A549 (cell line): ENCODE measurements around the gene TSGA10. TPM values are rescaled to one million over a fixed set of nuclear protein-coding genes. Genes with fewer than 3 reads are reported as not detected.
"Not testable (repeated sequence)": the region's sequence is repeated elsewhere in the genome, so short reads cannot be mapped to it uniquely, and the experiment has no call there.

Experiments
- ATAC-seq, 2 experiments: fragments of 200-7000 bp in 1 of 2; fragments of >200 bp in 1 of 2; cut with Nextera tagmentation in 1 of 2; cut with Tn5 transposase in 1 of 2; 3 replicates each; pipeline versions ENCODE4 v1.8.0 to v1.9.1; 2018 to 2020; ENCODE audit warnings: mild to moderate bottlenecking in 1 of 2, moderate library complexity in 1 of 2
- CTCF ChIA-PET: fragments of 300-600 bp; sonication (Branson Sonifier 250); formaldehyde crosslinking; extraction: SDS; loops from one replicate; lab custom pipeline; 2021; ENCODE audit warnings: antibody characterized with exemption, inconsistent platforms; lab: Yijun Ruan, JAX
- POLR2A ChIA-PET: fragments of 350-600 bp; formaldehyde crosslinking; extraction: SDS; loops from one replicate; lab custom pipeline; 2021; ENCODE audit warnings: antibody characterized with exemption, inconsistent platforms; lab: Yijun Ruan, JAX
- DNase-seq, 2 experiments: peaks; one replicate each; pipeline versions ENCODE4 v3.0.0 to v3.0.0-alpha.2; 2011 to 2016; ENCODE audit warnings: low read depth in 1 of 2, low spot score in 1 of 2
- FAIRE-seq: peaks from 2 replicates; lab custom pipeline; 2011; peaks lifted over from hg19 to GRCh38; lab: Jason Lieb, UNC
- H3K27ac ChIP-seq, 2 experiments: fragments of >200 bp; sonication (Bioruptor Twin); formaldehyde crosslinking; 3 replicates each; pipeline ENCODE4 v1.5.1; 2016 to 2017
- H3K4me1 ChIP-seq: fragments of >200 bp; sonication (Bioruptor Twin); formaldehyde crosslinking; 3 replicates; pipeline ENCODE4 v1.6.1; 2016
- H3K4me2 ChIP-seq: fragments of >200 bp; sonication (Bioruptor Twin); formaldehyde crosslinking; 3 replicates; pipeline ENCODE4 v1.6.1; 2016
- H3K4me3 ChIP-seq: fragments of >200 bp; sonication (Bioruptor Twin); formaldehyde crosslinking; 3 replicates; pipeline ENCODE4 v1.5.1; 2016
- H3K9me3 ChIP-seq: fragments of >200 bp; sonication (Bioruptor Twin); formaldehyde crosslinking; 3 replicates; pipeline ENCODE4 v1.6.1; 2016
- ATOH8 ChIP-seq: fragments of 250-450 bp; sonication (Bioruptor Pico); IDR thresholded peaks from 2 replicates; pipeline ENCODE4 v1.5.0; 2020; ENCODE audit warnings: low read depth, mild to moderate bottlenecking, moderate library complexity
- CBX2 ChIP-seq: fragments of 200-600 bp; sonication (generic); IDR thresholded peaks from 2 replicates; pipeline ENCODE4 v1.6.1; 2016; ENCODE audit warnings: low read depth, mild to moderate bottlenecking, borderline replicate concordance
- CBX8 ChIP-seq: fragments of 200-600 bp; sonication (generic); IDR thresholded peaks from 2 replicates; pipeline ENCODE4 v1.6.1; 2016
- CHD4 ChIP-seq: fragments of 200-600 bp; sonication (generic); IDR thresholded peaks from 2 replicates; pipeline ENCODE4 v1.6.1; 2016; ENCODE audit warnings: antibody characterized with exemption, mild to moderate bottlenecking, borderline replicate concordance
- ESRRA ChIP-seq: fragments of 150-350 bp; IDR thresholded peaks from 2 replicates; pipeline ENCODE4 v1.6.1; 2014; ENCODE audit warnings: mild to moderate bottlenecking, low read length, borderline replicate concordance
- FOSL2 ChIP-seq, 2 experiments: fragments of 450-650 bp in 1 of 2; fragments of >200 bp in 1 of 2; sonication (Bioruptor Twin) in 1 of 2; formaldehyde crosslinking; IDR thresholded peaks; 2 replicates each; pipeline versions ENCODE4 v1.5.0 to v1.6.1; 2016 to 2020; ENCODE audit warnings: mild to moderate bottlenecking in 1 of 2, moderate library complexity in 1 of 2
- FOXS1 ChIP-seq: fragments of 250-450 bp; sonication (Bioruptor Pico); IDR thresholded peaks from 2 replicates; pipeline ENCODE4 v1.5.0; 2020; ENCODE audit warnings: mild to moderate bottlenecking, moderate library complexity
- GATA3 ChIP-seq: IDR thresholded peaks from 2 replicates; pipeline ENCODE4 v1.6.1; 2012; ENCODE audit warnings: borderline replicate concordance
- JUN ChIP-seq, 2 experiments: fragments of >200 bp; sonication (Bioruptor Twin); formaldehyde crosslinking; IDR thresholded peaks; 2 replicates in 1 of 2; 3 replicates in 1 of 2; pipeline ENCODE4 v1.6.1; 2016 to 2017
- KDM1A ChIP-seq: fragments of 200-600 bp; sonication (generic); IDR thresholded peaks from 2 replicates; pipeline ENCODE4 v1.6.1; 2016; ENCODE audit warnings: low read depth, mild to moderate bottlenecking
- KDM5A ChIP-seq: fragments of 200-600 bp; sonication (generic); IDR thresholded peaks from 2 replicates; pipeline ENCODE4 v1.6.1; 2016; ENCODE audit warnings: antibody characterized with exemption, mild to moderate bottlenecking
- MAX ChIP-seq: IDR thresholded peaks from 2 replicates; pipeline ENCODE4 v1.6.1; 2012
- PHF8 ChIP-seq: fragments of 200-600 bp; sonication (generic); IDR thresholded peaks from 2 replicates; pipeline ENCODE4 v1.6.1; 2016; ENCODE audit warnings: low read depth, mild to moderate bottlenecking, antibody characterized with exemption, moderate library complexity, borderline replicate concordance
- POLR2A ChIP-seq: IDR thresholded peaks from 2 replicates; pipeline ENCODE4 v1.6.1; 2012; ENCODE audit warnings: mild to moderate bottlenecking, low read length
- RAD21 ChIP-seq, 2 experiments: fragments of >200 bp in 1 of 2; sonication (Bioruptor Twin) in 1 of 2; formaldehyde crosslinking in 1 of 2; IDR thresholded peaks in 1 of 2; conservative IDR thresholded peaks in 1 of 2; 2 replicates in 1 of 2; 3 replicates in 1 of 2; pipeline ENCODE4 v1.6.1; 2012 to 2018; ENCODE audit warnings: inconsistent platforms in 1 of 2
- RCOR1 ChIP-seq: fragments of 150-350 bp; IDR thresholded peaks from 2 replicates; pipeline ENCODE4 v1.6.1; 2014; ENCODE audit warnings: antibody characterized with exemption, low read length, low read depth
- RFX5 ChIP-seq: fragments of 450-650 bp; IDR thresholded peaks from 2 replicates; pipeline ENCODE4 v1.7.1; 2014; ENCODE audit warnings: antibody characterized with exemption, mild to moderate bottlenecking, moderate library complexity
- SMC3 ChIP-seq: fragments of >200 bp; sonication (Bioruptor Twin); formaldehyde crosslinking; IDR thresholded peaks from 3 replicates; pipeline ENCODE4 v1.6.1; 2018; ENCODE audit warnings: inconsistent platforms
- TP53 ChIP-seq: fragments of 250-450 bp; sonication (Bioruptor Pico); IDR thresholded peaks from 2 replicates; pipeline ENCODE4 v1.5.0; 2021; ENCODE audit warnings: mild to moderate bottlenecking, moderate library complexity
- WGBS: methylation state at CpG from one replicate; pipeline ENCODE4 v1.1.6; 2017; ENCODE audit errors: missing lambda C conversion rate; 5-methylcytosine and 5-hydroxymethylcytosine counted together
- polyA plus RNA-seq, 4 experiments: library from polyadenylated mRNA; depleted of rRNA in 3 of 4; stranded (reverse); fragments of >200 nt; fragmentation: RNase III in 1 of 4; extraction: RNeasy Plus Mini Kit Qiagen cat#74134 plus additional on column Dnase treatment in 1 of 4; gene quantifications; 2 replicates in 3 of 4; 3 replicates in 1 of 4; pipeline ENCODE4 v1.2.3, GENCODE V29; 2011 to 2017
- TF ChIP-seq, protein P1 (sequence below): IDR thresholded peaks from 2 replicates; pipeline ENCODE4 v1.6.1; 2012; ENCODE audit warnings: low read depth, borderline replicate concordance
- TF ChIP-seq, protein P2 (sequence below): fragments of 150-350 bp; IDR thresholded peaks from 2 replicates; pipeline ENCODE4 v1.6.1; 2014; ENCODE audit warnings: low read depth, mild to moderate bottlenecking, low read length

The TSGA10 gene
- polyA plus RNA-seq, 2 of the 4 experiments (the other 2 are of a cell fraction), result 4.2 to 4.3 TPM

GRCh38 chr2:99140860-99141109 is 14.0 kb downstream of the TSGA10 start:
- Histone ChIP-seq H3K4me3 (peak overlapping the region; percentile 63), H3K27ac (peak overlapping the region; percentile 67 to 89), H3K9me3 (no peaks in the 10 kb centered on the region), H3K4me1 (peaks cover 10% of the 10 kb centered on the region; the same call in 2 of the 3 replicates), H3K4me2 (peak overlapping the region; percentile 84)
- no peak for FAIRE-seq
- TF ChIP-seq KDM5A (no peak), POLR2A (peak; percentile 62; the same call in 1 of the 2 replicates), KDM1A (no peak), MAX (peak; percentile 61), PHF8 (0 out of 2 replicates have a peak, but pooled peaks have one; percentile 10), JUN (IDR thresholded peaks at IDR 0.05) (peak in 1 of 2 experiments; percentile 41; a peak in 1 of 5 replicates), CBX8 (no peak)
- TF ChIP-seq, protein P1, sequence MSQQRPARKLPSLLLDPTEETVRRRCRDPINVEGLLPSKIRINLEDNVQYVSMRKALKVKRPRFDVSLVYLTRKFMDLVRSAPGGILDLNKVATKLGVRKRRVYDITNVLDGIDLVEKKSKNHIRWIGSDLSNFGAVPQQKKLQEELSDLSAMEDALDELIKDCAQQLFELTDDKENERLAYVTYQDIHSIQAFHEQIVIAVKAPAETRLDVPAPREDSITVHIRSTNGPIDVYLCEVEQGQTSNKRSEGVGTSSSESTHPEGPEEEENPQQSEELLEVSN, result 0 out of 2 replicates have a peak, but pooled peaks have one; percentile 11
- WGBS, result 7% methylated on average over 5 of the region's 21 CpGs
- no peak for DNase-seq
- ATAC-seq, result peak; percentile 77 to 81
- ChIA-PET CTCF (interaction anchor here (0.6 to 2.9 kb wide), 3 partner anchors 14 to 410 kb away, joined by 3 to 14 read pairs (median 3); partner anchors contain the start of genes LIPT1 and TSGA10), POLR2A (interaction anchor here (1.0 to 3.3 kb wide), 7 partner anchors 9 to 196 kb away, joined by 3 to 54 read pairs (median 3); partner anchors contain the start of genes EIF5B, LIPT1, TSGA10 and TXNDC9)

DNA sequence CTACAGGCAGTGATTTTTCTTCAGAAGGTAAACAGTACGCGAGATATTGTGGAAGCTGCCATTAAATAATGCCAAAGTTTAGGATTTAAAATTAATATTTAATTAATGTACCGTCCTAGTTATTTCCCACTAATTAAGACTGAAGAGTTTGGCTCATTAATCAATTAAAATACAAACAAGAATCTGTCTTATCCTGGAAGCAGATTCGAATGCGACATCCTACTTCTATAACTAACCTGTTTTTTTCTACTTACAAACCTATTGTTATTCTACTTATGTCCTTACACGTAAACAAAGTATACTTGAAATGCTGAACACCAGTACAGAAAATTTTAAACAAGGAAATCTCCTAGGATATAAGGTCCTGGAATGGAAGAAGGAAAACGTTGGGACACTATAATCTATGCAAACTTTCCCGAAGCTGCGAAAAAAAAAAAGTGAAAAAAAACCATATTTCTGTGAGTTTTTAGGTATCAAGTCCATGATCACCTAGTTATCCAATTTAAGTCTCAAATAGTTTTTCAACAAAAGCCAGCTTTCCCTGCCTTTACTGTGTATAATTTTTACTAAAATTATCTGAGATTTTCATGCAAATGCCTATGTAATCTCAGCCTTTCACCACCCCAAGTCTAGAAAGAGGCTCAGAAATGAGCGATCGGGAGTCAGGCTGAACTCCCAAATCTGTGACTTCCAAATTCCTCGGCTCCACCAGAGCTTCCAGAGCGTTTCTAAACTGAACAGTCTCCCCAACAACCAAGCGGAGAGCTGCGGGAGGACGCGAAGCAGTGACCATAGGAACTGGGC is 14.5 kb downstream of the TSGA10 start:
- ChIA-PET POLR2A (interaction anchor here (1.0 to 3.3 kb wide), 6 partner anchors 10 to 197 kb away, joined by 3 to 54 read pairs (median 4); partner anchors contain the start of genes EIF5B, LIPT1, TSGA10 and TXNDC9), CTCF (interaction anchor here (0.6 to 2.9 kb wide), 3 partner anchors 14 to 410 kb away, joined by 3 to 14 read pairs (median 3); partner anchors contain the start of genes LIPT1 and TSGA10)
- H3K27ac ChIP-seq, result peak overlapping the region; percentile 67 to 89
- peak overlapping the region; percentile 84 for H3K4me2 ChIP-seq
- TF ChIP-seq TP53, result no peak
- no peak for TF ChIP-seq KDM5A
- TF ChIP-seq, protein P1, result 0 out of 2 replicates have a peak, but pooled peaks have one; percentile 31
- TF ChIP-seq, all 56 proteins: peak for 1
- ATAC-seq (no peak), FAIRE-seq (no peak), DNase-seq (no peak)
- Histone ChIP-seq H3K4me1 (peaks cover 10% of the 10 kb centered on the region; the same call in 2 of the 3 replicates), H3K9me3 (peaks cover 4% of the 10 kb centered on the region; the same call in 1 of the 3 replicates), H3K4me3 (peak overlapping the region; percentile 63)
- 41% methylated on average over 14 of the region's 17 CpGs for WGBS

- POLR2A ChIA-PET, result no interaction called here
- CTCF ChIA-PET, result interaction anchor here (0.6 kb wide), 2 partner anchors 49 to 266 kb away, joined by 3 to 4 read pairs; no protein-coding TSS in a partner anchor
- FAIRE-seq (no peak), ATAC-seq (no peak), DNase-seq (no peak)
- 82% methylated on average over 4 of the region's 4 CpGs for WGBS
- Histone ChIP-seq H3K9me3 (peaks cover 16% of the 10 kb centered on the region; the same call in 2 of the 3 replicates), H3K4me1 (peaks cover 10% of the 10 kb centered on the region; the same call in 2 of the 3 replicates), H3K4me2 (no peak overlapping the region), H3K27ac (no peak overlapping the region), H3K4me3 (no peak overlapping the region)
- TF ChIP-seq FOSL2 (IDR thresholded peaks at IDR 0.05) (no peak), FOSL2 (CRISPR knock-in tag; IDR thresholded peaks at IDR 0.05) (no peak), ATOH8 (no peak), RCOR1 (no peak), CBX2 (no peak), CHD4 (no peak), RFX5 (no peak), SMC3 (no peak), RAD21 (conservative IDR thresholded peaks at IDR 0.05 in 1 of 2, IDR thresholded peaks at IDR 0.05 in 1 of 2) (no peak), GATA3 (no peak), FOXS1 (CRISPR knock-in tag) (no peak), ESRRA (no peak)
- TF ChIP-seq, protein P2, sequence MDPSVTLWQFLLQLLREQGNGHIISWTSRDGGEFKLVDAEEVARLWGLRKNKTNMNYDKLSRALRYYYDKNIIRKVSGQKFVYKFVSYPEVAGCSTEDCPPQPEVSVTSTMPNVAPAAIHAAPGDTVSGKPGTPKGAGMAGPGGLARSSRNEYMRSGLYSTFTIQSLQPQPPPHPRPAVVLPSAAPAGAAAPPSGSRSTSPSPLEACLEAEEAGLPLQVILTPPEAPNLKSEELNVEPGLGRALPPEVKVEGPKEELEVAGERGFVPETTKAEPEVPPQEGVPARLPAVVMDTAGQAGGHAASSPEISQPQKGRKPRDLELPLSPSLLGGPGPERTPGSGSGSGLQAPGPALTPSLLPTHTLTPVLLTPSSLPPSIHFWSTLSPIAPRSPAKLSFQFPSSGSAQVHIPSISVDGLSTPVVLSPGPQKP, result no peak
- TF ChIP-seq, all 56 proteins: peak for 0
Observed at GRCh38 chr2:99139003-99139402, 15.7 kb downstream of the TSGA10 start.

DNA sequence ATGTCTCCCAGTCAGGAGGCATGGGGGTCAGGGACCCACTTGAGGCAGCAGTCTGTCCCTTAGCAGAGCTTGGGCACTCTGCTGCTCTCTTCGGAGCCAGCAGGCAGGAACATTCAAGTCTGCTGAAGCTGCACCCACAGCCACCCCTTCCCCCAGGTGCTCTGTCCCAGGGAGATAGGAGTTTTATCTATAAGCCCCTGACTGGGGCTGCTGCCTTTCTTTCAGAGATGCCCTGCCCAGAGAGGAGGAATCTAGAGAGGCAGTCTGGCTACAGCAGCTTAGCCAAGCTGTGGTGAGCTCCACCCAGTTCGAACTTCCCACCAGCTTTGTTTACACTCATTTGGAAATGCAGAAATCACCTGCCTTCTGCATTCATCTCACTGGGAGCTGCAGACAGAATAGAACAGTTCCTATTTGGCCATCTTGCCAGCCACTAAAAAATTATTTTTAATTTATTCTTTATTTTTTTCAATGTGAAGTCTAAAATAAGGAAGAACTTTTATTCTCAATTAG is 19.6 kb downstream of the TSGA10 start:
- H3K27ac ChIP-seq, ATAC-seq, POLR2A ChIA-PET, CTCF ChIA-PET, H3K4me2 ChIP-seq, H3K4me3 ChIP-seq, FAIRE-seq, H3K4me1 ChIP-seq, DNase-seq: not testable (repeated sequence)
- H3K9me3 ChIP-seq, result peaks cover 36% of the 10 kb centered on the region
- 72% methylated on average over 2 of the region's 2 CpGs for WGBS
